Measurements from ENCODE around the gene PLPPR1. TPM values are rescaled to one million over a fixed set of nuclear protein-coding genes. Genes with fewer than 3 reads are reported as not detected.

Gene PLPPR1
- total and polyA plus RNA-seq, 12 donors: 0.08 to 19.7 (median 0.20) TPM; not detected in 7

GRCh38 chr9:101018467-101018866 lies 10.1 kb upstream of the PLPPR1 start:
- no peaks in the 10 kb centered on the region for H3K36me3 ChIP-seq (replicated peaks in 1 of 2)
- DNase-seq: no peak
- H3K4me1 ChIP-seq (replicated peaks in 1 of 2): no peaks in the 10 kb centered on the region
- H3K27ac ChIP-seq: no peak overlapping the region
- H3K9me3 ChIP-seq (replicated peaks in 1 of 3): no peaks in the 10 kb centered on the region
- no peak overlapping the region for H3K4me3 ChIP-seq
- 55 to 83% (median 73%) methylated on average over 2 of the region's 2 CpGs for WGBS, 4 donors
- H3K27me3 ChIP-seq: no peaks in the 10 kb centered on the region
- intact Hi-C loops (cut with DNase I): no loop called here
- TF ChIP-seq CTCF (IDR thresholded peaks at IDR 0.05) (no peak), POLR2A (IDR thresholded peaks at IDR 0.05) (no peak)

GRCh38 chr9:101022704-101023103 lies 5.8 kb upstream of the PLPPR1 start:
- Histone ChIP-seq H3K4me3 (no peak overlapping the region), H3K27ac (no peak overlapping the region), H3K27me3 (no peaks in the 10 kb centered on the region), H3K9me3 (replicated peaks in 1 of 3) (no peaks in the 10 kb centered on the region), H3K36me3 (replicated peaks in 1 of 2) (no peaks in the 10 kb centered on the region), H3K4me1 (replicated peaks in 1 of 2) (no peaks in the 10 kb centered on the region)
- TF ChIP-seq CTCF (IDR thresholded peaks at IDR 0.05): no peak
- no peak for TF ChIP-seq POLR2A (IDR thresholded peaks at IDR 0.05)
- no peak for DNase-seq
- intact Hi-C loops (cut with DNase I): no loop called here

GRCh38 chr9:101025940-101026339 lies 2.6 kb upstream of the PLPPR1 start:
- Histone ChIP-seq H3K4me3 (no peak overlapping the region), H3K27ac (no peak overlapping the region), H3K27me3 (peaks cover 5% of the 10 kb centered on the region), H3K4me1 (replicated peaks in 1 of 2) (peaks cover 0 to 3% of the 10 kb centered on the region in 2 donors), H3K9me3 (replicated peaks in 1 of 3) (no peaks in the 10 kb centered on the region), H3K36me3 (replicated peaks in 1 of 2) (no peaks in the 10 kb centered on the region)
- no peak for DNase-seq
- no peak for TF ChIP-seq CTCF (IDR thresholded peaks at IDR 0.05)
- TF ChIP-seq POLR2A (IDR thresholded peaks at IDR 0.05): no peak
- intact Hi-C loops (cut with DNase I): no loop called here
- 62 to 70% (median 65%) methylated on average over 2 of the region's 2 CpGs for WGBS, 4 donors

- 38 to 50% (median 44%) methylated on average over 4 of the region's 4 CpGs for WGBS, 4 donors
- no peaks in the 10 kb centered on the region for H3K9me3 ChIP-seq (replicated peaks in 1 of 3)
- H3K4me3 ChIP-seq: no peak overlapping the region
- no peak overlapping the region for H3K27ac ChIP-seq
- peaks cover 5% of the 10 kb centered on the region for H3K27me3 ChIP-seq
- intact Hi-C loops (cut with DNase I): no loop called here
- peaks cover 0 to 3% of the 10 kb centered on the region in 2 donors for H3K4me1 ChIP-seq (replicated peaks in 1 of 2)
- TF ChIP-seq POLR2A (IDR thresholded peaks at IDR 0.05) (no peak), CTCF (IDR thresholded peaks at IDR 0.05) (no peak)
- DNase-seq: no peak
- no peaks in the 10 kb centered on the region for H3K36me3 ChIP-seq (replicated peaks in 1 of 2)
These were observed 1.7 kb upstream of the PLPPR1 start for GRCh38 chr9:101026824-101027223.
